Ovary (tissue), 9 donors: ENCODE results near the gene DCLK3. TPM values are rescaled to one million over a fixed set of nuclear protein-coding genes. Genes with fewer than 3 reads are reported as not detected.

Source experiments
- DNase-seq, 5 donors: peaks; one replicate each; pipeline ENCODE4 v3.0.0-alpha.2; 2019 to 2020
- H3K27ac ChIP-seq, 2 donors: fragments of 200-600 bp; one replicate each; pipeline versions ENCODE4 v1.5.1 to v1.8.0; 2019 to 2022
- H3K27me3 ChIP-seq: fragments of 200-600 bp; one replicate; pipeline ENCODE4 v1.8.0; 2022
- H3K36me3 ChIP-seq: fragments of 200-600 bp; sonication (generic); one replicate; pipeline ENCODE4 v1.5.1; 2019
- H3K4me1 ChIP-seq: one replicate; pipeline ENCODE4 v1.8.1; 2013; ENCODE audit warnings: mild to moderate bottlenecking, moderate library complexity; ENCODE audit not compliant: insufficient read depth
- H3K4me3 ChIP-seq: fragments of 200-600 bp; sonication (generic); one replicate; pipeline ENCODE4 v1.5.1; 2017
- H3K9me3 ChIP-seq, 2 donors: fragments of 200-600 bp in 1 of 2; sonication (generic) in 1 of 2; one replicate each; pipeline versions ENCODE4 v1.5.1 to v1.8.1; 2013 to 2019; ENCODE audit warnings: mild to moderate bottlenecking in 1 of 2, moderate library complexity in 1 of 2
- CTCF ChIP-seq, 3 donors: fragments of 450-650 bp in 2 of 3; fragments of 200-600 bp in 1 of 3; IDR thresholded peaks; one replicate each; pipeline versions ENCODE4 v1.5.1 to v1.8.0; 2016 to 2022; ENCODE audit warnings: antibody characterized with exemption in 3 of 3, mild to moderate bottlenecking in 1 of 3
- EP300 ChIP-seq: sonication (generic); formaldehyde crosslinking; IDR thresholded peaks from one replicate; pipeline ENCODE4 v1.6.1; 2017; ENCODE audit warnings: antibody characterized with exemption
- POLR2A ChIP-seq: fragments of 450-650 bp; IDR thresholded peaks from one replicate; pipeline ENCODE4 v1.6.1; 2017; ENCODE audit warnings: antibody characterized with exemption, mild to moderate bottlenecking, moderate library complexity
- WGBS, 3 donors: extraction: QIAGEN DNeasy Blood & Tissue Kit in 1 of 3; methylation state at CpG; one replicate each; pipeline versions ENCODE4 v1.1.5 to v1.1.7; 2013 to 2017; 5-methylcytosine and 5-hydroxymethylcytosine counted together
- intact Hi-C, 4 donors: fragments of 100-400 bp; cut with DNase I; formaldehyde crosslinking; loops; one replicate each; pipeline versions ENCODE4 v1.11.0 to v1.15.1; 2022 to 2023
- polyA plus RNA-seq, 2 donors: library from polyadenylated mRNA; stranded (reverse); fragments of 200-250 nt in 1 of 2; fragments of 350-450 nt in 1 of 2; fragmentation: Illumina TruSeq in 1 of 2; extraction: RNeasy Lipid Tissue Mini Kit (QIAGEN cat#74804) in 1 of 2; gene quantifications; one replicate each; pipeline ENCODE4 v1.2.3, GENCODE V29; 2013 to 2014
- total RNA-seq, 7 donors: library from RNA; depleted of rRNA in 2 of 7; stranded (reverse); fragments of >200 nt in 2 of 7; fragmentation: NEBNext Ultra II Directional in 3 of 7; extraction: Animal tissue kit (Norgen Biotek cat#: 25700) in 3 of 7; gene quantifications; one replicate each; pipeline versions ENCODE4 v1.1.0 to v1.2.4, GENCODE V29; 2016 to 2023
- donor health status: DM: no; HTN: no; CAD: no; lungs with moderate emphysema.
- donor health status: DM: no; HTN: no; CAD: no.
- donor health status: Bipolar disorder and iron deficiency.
- donor health status: DM: yes; HTN: yes; CAD: no.
- donor health status: DM: no; HTN: no; CAD: no.
- donor health status: DM: yes; HTN: yes; CAD: no.

Gene DCLK3
- total and polyA plus RNA-seq, 9 donors, result under 0.01 to 0.12 (median 0.05) TPM; not detected in 4

GRCh38 chr3:36744763-36745162 is 19.6 kb downstream of the DCLK3 start:
- DNase-seq, result no peak
- Histone ChIP-seq H3K4me3 (no peak overlapping the region), H3K36me3 (no peaks in the 10 kb centered on the region), H3K27ac (no peak overlapping the region), H3K27me3 (no peaks in the 10 kb centered on the region), H3K9me3 (no peaks in the 10 kb centered on the region), H3K4me1 (no peaks in the 10 kb centered on the region)
- intact Hi-C loops, result loop anchor here in 1 of 4 donors (10.0 kb wide), 1 partner anchor 120 kb away; no protein-coding TSS in a partner anchor
- TF ChIP-seq CTCF (IDR thresholded peaks at IDR 0.05), result no peak
- WGBS, 3 donors, result 34 to 48% (median 37%) methylated on average over 6 of the region's 6 CpGs

- H3K36me3 ChIP-seq, result no peaks in the 10 kb centered on the region
- no peak for DNase-seq
- no peak for TF ChIP-seq CTCF (IDR thresholded peaks at IDR 0.05)
- no peak for TF ChIP-seq POLR2A
- TF ChIP-seq EP300, result no peak
- H3K4me1 ChIP-seq, result no peaks in the 10 kb centered on the region
- 81 to 93% (median 83%) methylated on average over 2 of the region's 2 CpGs for WGBS, 3 donors
- H3K9me3 ChIP-seq, result no peaks in the 10 kb centered on the region
- H3K27ac ChIP-seq, result no peak overlapping the region
- H3K27me3 ChIP-seq, result no peaks in the 10 kb centered on the region
- intact Hi-C loops, result loop anchor here in 1 of 4 donors (10.0 kb wide), 1 partner anchor 121 kb away; no protein-coding TSS in a partner anchor
- H3K4me3 ChIP-seq, result no peak overlapping the region
These were observed 20.5 kb downstream of the DCLK3 start for GRCh38 chr3:36743826-36744225.

- WGBS, 3 donors, result 92 to 98% (median 98%) methylated on average over 2 of the region's 2 CpGs
- Histone ChIP-seq H3K4me3 (no peak overlapping the region), H3K27ac (no peak overlapping the region), H3K9me3 (no peaks in the 10 kb centered on the region), H3K36me3 (no peaks in the 10 kb centered on the region), H3K4me1 (no peaks in the 10 kb centered on the region), H3K27me3 (no peaks in the 10 kb centered on the region)
- intact Hi-C loops, result loop anchor here in 1 of 4 donors (10.0 kb wide), 1 partner anchor 124 kb away; no protein-coding TSS in a partner anchor
- no peak for TF ChIP-seq CTCF (IDR thresholded peaks at IDR 0.05)
- TF ChIP-seq EP300, result no peak
- no peak for TF ChIP-seq POLR2A
- DNase-seq, result no peak
These were observed 23.1 kb downstream of the DCLK3 start for GRCh38 chr3:36741285-36741684.

- 65 to 77% (median 73%) methylated on average over 2 of the region's 2 CpGs for WGBS, 3 donors
- intact Hi-C loops, result loop anchor here in 1 of 4 donors (10.0 kb wide), 1 partner anchor 124 kb away; no protein-coding TSS in a partner anchor
- no peaks in the 10 kb centered on the region for H3K4me1 ChIP-seq
These were observed 23.6 kb downstream of the DCLK3 start for GRCh38 chr3:36740787-36741186.

More at GRCh38 chr3:36740787-36741186, 23.6 kb downstream of the DCLK3 start:
- no peak overlapping the region for H3K27ac ChIP-seq
- no peaks in the 10 kb centered on the region for H3K9me3 ChIP-seq
- DNase-seq, result no peak
- H3K27me3 ChIP-seq, result no peaks in the 10 kb centered on the region
- H3K36me3 ChIP-seq, result no peaks in the 10 kb centered on the region
- TF ChIP-seq CTCF (IDR thresholded peaks at IDR 0.05) (no peak), POLR2A (no peak), EP300 (no peak)
- H3K4me3 ChIP-seq, result no peak overlapping the region
